Skeletal muscle cell (primary cell): Measurements from ENCODE around the gene TOMM5.

Experiments
- DNase-seq: peaks from one replicate; pipeline ENCODE4 v3.0.0-alpha.2; 2010; ENCODE audit warnings: low read depth
- H3K4me3 ChIP-seq: 2 replicates; pipeline ENCODE4 v1.5.1; 2011; ENCODE audit warnings: low read depth, mild to moderate bottlenecking, control low read depth, low read length, moderate library complexity

Gene TOMM5

DNA sequence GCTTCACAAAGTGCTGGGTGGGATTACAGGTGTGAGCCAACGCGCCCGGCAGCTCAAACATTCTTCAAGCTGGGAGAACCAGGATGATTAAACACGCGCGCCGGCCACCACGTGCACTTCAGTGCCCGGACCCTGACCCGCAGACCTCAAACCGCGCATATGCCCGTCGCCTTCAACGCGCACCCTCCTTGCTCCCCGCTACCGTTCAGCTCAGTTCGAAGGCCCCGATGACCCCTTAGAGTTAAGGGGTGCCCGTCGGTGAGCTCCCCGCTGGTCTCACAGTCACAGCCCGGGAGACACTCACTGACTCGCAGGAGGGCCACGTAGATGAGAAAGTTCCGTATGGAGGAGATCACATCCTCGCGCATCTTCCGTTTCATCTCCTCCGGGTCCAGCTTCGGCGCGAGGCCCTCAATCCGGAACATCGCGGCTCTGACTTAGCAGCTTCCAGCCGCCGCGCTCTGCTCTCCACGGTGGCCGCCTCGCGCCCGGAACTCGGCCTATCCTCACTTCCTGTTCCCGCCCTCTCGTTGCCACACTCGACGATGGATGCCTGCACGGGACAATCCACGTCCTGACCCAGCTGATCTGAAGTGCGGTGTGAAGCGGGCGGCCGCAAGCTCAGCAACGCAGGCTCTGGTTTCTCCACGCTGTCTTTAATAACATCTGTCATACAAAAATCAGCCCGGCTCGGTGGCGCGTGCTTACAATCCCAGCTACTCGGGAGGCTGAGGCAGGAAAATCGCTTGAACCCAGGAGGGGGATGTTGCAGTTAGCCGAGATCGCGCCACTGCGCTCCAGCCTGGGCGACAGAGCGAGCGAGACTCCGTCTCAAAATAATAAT is at the start of gene TOMM5:
TSS of gene TOMM5 (minus strand) at position 490 of the 844 bp plus-strand sequence. CDS start at position 425, 65 bp downstream.
- DNase-seq, result peak; percentile 85

DNA sequence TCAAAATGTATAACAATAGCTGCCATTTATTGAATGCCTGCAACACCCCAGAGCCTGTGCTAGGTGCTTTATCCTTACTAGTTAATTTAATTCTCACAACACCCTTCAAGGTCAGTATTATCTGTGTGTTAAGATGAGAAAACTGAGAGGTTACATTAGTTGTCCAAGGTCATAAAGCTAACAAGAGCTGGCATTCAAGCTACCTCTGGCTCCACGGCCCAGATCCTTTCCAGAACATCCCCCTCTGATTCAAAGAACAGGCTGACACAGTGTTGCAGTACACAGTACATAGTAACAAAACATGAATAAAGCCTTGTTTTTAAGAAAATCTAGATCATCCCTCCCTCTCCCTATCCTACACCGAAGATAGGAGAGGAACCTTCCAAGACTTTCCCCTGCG is 48.9 kb upstream of the TOMM5 start:
- no peak overlapping the region for H3K4me3 ChIP-seq
- DNase-seq, result no peak

More for the DNA sequence above, at the start of gene TOMM5:
- H3K4me3 ChIP-seq, result peak within 1 kb of the TSS; percentile 91

DNA sequence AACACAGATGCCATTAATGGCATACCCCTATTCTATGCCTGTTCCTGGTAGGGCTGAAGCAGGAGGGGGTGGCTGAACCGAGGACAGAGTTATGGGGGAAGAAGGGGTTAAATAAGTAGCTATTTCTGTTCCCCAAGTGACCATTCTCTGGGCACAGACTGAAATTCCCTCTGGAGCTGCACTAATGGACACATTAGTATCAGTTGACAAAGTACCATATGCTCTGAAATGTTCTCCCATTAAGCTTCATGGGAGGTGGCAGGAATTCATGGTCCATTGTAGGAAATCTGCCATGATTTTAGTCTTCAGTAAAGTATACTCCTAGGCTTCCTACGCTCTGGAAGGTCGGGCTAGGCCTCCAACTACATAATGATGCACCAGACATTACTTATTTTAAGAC is 47.8 kb upstream of the TOMM5 start:
- H3K4me3 ChIP-seq, result no peak overlapping the region
- DNase-seq, result no peak

DNA sequence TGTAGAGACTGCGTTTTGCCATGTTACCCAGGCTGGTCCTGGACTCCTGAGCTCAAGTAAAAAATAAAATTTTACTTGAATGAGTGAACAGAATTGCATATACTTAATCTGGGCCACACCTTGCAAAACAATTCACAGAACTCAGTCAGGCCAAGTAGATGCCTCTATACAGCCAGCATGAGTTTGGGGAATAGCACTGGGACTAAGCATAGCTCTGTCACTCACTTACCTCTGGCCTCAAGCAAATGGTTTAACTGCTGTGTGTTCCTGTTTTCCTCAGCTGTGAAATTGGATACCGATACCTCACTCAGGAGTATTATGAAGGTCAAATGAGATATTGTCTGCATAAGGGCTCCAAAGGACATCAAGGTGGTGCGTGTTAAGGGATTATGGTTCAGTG is 47.4 kb upstream of the TOMM5 start:
- no peak overlapping the region for H3K4me3 ChIP-seq
- no peak for DNase-seq

DNA sequence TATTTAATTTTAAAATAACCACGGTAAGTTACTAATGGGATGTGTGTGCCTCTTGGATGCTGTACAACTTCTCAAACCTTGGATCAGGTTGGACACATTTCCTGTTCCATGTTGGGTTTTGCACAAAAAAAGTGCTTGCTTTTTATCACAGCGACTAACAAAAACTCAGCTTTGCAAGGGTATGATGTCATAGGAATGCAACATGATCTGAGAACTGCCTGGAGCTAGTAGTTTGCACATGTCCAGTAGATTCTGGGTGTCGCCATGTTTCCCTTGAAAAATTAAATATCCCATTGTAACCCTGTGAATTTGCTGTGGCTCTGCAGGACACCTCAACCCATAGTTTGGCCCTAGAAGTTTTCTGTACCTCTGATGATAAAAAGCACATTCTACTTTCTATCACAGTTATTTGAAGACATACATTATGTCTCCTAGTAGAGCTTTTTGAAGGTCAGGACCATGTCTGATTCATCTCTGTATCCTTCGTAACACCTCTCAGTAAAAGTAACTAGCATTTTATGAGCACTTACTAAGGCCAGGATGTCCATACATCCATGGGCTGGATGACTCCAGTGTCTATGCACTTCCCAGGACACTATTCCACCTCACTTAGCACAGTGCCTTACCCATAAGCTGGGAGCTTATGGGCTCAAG is 46.8 kb upstream of the TOMM5 start:
- DNase-seq, result no peak

DNA sequence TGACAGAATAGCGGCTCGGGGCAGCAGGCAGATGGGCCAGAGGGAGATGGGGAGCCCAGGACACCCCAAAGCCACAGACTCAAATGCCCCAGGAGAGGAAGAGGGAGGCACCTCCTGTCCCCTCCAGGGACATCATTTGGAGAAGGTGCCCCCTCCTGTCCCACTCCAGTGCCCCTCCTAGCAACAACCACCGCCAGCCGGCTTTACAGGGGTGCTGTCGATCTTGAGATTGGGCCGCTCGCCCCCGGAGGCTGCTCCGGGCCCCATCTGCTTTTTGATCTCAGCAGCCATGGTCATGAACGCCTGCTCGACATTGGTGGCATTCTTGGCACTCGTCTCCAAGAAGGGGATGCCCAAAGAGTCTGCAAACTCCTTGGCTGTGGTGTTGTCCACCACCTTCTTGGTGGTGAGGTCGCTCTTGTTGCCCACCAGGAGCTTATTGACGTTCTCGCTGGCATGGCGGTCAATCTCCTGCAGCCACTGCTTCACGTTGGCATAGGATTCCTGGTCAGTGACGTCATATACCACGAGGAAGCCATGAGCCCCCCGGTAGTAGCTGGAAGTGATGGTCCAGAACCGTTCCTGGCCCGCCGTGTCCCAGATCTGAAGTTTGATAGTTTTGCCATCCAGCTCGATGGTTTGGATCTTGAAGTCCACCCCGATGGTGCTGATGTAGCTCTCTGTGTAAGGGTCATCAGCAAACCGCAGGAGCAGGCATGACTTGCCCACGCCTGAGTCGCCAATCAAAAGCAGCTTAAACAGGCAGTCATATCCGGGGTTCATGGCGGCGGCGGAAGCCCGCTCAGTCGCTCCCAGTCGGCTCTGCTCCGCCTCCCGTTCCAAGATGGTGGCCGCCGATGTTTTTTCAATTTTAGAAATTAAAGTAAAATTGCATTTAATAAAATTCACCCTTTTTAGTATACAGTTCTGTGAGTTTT is 44.4 kb upstream of the TOMM5 start:
- DNase-seq, result no peak
- H3K4me3 ChIP-seq, result no peak overlapping the region

More for the DNA sequence above, 46.8 kb upstream of the TOMM5 start:
- no peak overlapping the region for H3K4me3 ChIP-seq

DNA sequence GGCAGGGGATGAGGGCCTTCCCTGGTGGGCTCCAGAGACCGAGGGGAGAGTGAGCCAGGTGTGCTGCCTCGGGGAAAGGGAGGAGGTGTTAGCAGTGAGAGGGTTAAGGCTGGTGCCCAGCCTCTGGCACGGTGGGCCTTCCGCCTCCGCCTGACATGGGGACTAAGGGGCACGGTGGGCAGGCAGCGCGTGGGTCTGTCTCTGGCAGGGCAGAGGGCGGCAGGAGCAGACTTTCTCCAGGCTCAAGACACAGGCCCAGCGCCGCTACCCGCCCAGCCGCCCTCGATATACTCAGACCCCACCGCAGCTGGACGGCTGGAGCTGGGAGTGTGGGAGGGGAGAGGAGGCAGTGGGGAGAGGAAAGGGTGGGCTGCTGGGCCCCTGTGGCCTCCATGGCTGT is 43.4 kb upstream of the TOMM5 start:
- DNase-seq, result no peak
- H3K4me3 ChIP-seq, result no peak overlapping the region

DNA sequence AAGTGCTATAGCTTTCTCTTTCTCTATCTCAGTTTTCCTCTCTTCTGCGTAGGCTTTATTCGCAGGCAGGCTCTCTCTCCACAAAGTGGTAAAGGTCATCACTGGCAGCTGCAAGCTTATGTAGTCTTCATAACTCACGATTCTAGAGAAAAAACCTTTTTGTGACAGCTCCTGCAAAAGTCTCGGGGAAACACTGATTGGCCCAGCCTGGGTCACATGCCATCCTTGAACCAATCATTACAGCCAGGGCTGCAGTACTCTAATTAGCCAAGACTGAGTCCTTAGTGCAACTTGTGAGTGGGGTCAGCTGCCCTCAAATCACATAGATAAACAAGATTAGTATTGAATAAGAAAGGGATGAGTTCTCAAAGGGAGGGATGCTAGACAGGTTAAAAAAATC is 40.1 kb upstream of the TOMM5 start:
- DNase-seq, result no peak
- no peak overlapping the region for H3K4me3 ChIP-seq

DNA sequence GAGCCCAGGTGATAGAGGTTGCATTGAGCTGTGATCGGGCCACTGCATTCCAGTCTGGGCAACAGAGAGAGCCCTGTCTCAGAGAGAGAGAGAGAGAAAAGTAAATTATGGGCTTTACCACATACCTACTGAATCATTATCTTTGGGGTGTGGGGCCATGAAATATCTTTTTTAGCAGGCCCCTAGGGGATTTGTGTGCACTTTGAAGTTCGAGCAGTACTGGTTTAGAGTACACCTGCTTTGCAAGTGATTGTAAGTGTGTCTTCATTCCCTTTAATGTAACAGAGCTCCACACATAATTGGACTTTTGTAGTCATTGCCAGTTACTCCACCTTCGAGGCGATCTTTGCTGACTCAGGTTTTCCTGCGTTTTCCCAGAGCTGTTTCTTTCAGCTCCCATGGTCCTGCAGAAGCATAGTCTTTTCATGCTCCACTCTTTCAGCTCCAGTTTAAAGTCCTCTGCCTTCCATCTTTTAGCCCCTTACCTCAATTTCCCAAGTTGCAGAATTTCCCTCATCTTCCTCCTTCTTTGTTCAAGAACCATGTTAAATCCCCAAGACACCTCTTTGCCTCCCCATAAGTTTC is 34.4 kb upstream of the TOMM5 start:
- DNase-seq, result no peak
- H3K4me3 ChIP-seq, result no peak overlapping the region

DNA sequence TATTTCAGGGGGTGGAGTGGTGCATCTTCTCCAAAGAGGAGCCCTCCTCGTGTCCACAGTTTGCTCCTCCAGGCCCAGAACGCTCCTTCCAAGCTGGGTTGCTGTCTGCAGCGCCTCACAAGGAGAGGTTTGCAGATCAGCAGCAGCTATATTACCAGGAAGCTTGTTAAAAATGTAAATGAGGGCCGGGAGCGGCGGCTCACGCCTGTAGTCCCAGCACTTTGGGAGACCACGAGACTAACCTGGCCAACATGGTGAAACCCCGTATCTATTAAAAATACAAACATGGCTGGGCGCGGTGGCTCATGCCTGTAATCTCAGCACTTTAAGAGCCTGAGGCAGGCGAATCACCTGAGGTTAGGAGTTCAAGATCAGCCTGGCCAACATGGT is 33.4 kb upstream of the TOMM5 start:
- H3K4me3 ChIP-seq, result no peak overlapping the region
- DNase-seq, result no peak

DNA sequence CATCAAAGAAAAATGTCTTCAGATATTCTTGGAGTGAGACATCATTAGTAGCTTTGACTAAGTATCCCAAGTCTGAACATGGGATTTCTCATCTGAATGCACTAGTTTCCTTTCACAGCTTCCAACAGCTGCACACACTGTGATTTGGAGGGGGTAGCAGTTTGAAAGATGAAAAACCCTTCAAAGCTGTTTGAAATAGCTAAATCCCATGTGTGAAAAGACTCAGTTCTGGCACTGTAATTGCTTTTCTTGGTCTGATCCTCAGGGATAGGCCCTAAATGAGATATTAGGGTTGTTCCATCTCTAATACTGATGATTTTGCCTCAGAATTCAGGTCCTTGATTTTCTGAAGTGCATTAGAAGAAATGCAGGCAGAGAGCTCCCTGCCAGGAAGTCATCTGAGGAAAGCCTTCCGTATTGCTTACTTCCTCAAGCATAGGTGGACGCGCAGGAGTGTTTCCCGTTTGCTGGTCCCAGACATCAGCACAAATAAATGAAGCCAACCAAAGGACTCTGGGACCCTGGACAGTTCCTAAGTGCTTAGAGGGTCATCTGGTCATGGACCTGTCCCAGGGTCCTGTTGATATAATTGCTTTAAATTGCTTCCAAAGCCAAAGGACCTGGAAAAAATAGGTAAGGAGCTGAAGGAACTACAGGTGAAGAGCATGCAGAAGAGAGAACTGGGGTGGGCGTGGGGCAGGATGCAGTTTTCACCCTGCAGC is 32.8 kb upstream of the TOMM5 start:
- H3K4me3 ChIP-seq, result no peak overlapping the region
- no peak for DNase-seq

DNA sequence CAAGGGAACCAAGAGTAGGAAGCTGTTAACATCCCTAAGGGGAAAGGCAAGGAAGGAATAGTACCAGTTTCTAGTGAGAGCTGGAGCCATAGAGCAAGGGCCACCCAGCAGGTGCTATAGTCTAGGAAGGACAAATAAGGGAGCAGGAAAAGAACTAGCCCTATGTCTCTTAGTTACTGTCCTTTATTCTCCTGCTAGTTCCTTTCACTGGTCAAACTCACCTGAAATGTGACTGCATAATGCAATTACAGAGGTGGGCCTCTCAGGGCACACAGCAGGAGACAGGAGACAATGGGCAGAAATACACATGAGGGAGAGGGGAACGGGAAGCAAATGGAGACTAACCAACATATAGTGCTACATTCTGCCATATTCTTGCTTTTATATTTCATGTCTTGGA is 31.7 kb upstream of the TOMM5 start:
- H3K4me3 ChIP-seq, result no peak overlapping the region
- DNase-seq, result no peak

DNA sequence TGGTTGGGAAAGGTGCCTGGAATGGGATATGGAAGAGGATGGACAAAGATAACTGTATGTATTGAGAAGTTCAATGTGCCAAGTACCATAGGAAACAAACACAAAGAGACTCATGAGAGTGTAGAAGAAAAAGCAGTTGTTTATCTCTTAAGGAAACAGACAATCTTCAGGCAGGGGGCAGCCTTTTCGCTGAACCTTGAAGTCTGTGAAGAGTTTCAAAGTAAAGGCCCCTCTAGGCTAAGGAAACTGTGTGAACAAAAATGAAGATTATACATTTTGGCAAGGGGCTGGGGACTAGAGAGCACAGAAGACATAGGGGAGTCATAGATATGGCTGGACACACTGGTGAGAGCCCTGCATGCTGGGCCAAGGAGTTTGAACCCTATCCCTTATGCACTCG is 30.9 kb upstream of the TOMM5 start:
- DNase-seq, result no peak
- H3K4me3 ChIP-seq, result no peak overlapping the region

DNA sequence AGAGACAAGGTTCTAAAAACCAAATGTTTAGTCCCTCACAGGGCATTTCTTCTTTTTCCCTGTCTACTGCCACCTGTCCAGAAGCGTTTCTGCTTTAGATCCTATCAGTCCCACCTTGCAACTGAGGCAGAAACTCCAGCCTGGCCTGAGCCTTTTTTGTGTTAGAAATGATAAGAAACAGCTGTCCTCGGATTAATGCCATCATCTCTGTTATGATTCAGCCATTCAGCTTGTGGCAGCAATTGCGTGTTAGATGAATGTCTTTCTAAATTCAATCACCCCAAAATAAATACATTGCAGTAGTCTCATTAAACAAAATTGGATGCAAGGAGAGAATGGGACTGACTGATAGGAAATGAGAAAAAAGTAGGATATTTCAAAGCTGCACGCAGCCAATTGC is 30.1 kb upstream of the TOMM5 start:
- no peak overlapping the region for H3K4me3 ChIP-seq
- DNase-seq, result no peak

DNA sequence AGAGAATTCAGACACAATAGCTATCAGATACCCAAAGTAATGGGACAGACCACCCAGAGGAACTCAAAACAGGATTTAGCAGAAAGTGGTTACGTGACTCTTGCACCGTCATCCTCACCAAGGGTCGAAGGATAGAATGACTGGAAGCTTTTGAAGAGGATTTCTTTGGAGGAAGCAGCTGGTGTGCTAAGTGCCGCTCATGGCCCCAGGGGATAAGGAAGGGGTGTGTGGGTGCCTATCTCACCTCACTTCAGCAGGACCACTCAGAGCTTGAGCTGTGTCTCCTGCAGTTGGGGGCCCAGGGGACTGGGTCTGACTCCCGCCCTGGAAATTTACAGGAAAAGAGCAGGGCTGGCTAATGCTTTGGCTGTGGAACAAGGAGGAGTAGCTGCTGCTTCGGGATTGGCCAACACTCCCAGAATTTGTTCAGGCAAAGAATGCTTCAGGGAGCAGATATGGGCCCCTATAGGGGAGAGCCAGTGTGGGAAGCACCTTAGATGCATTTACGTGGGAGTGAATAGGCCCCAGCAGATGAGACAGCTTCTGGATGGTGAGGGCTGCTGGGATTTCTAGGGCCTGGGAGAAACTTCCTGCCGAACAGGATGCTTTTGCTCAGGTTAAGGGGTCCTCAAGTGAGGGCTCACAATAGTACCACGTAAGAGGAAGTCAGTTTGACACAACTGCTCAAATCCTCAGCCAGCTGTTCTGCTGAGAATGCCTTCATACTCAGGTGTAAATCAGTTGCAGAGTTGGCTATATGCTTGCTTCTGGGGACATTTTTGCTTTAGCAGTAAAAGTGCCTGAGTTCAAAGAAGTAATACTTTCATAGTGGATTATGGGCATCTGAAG is 29.1 kb upstream of the TOMM5 start:
- DNase-seq, result no peak
- no peak overlapping the region for H3K4me3 ChIP-seq

DNA sequence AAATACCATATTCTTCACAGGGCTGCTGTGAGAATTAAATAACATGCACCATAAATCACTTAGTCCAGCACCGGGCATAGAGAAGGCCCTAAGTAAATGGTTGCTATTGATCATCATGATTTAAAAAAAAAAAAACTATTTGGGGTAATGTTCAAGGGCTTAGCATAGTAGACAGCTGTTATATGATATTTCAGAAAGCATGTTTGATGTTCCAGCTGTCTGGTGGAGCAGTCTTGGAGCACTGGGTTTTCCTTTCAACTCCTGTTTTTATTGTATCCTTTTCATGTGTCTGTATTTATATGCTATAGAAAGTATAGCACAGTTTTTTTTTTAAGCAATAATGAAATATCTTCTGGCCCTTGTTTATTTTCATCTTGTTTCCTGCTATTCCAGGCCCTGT is 28.0 kb upstream of the TOMM5 start:
- H3K4me3 ChIP-seq, result no peak overlapping the region
- no peak for DNase-seq

DNA sequence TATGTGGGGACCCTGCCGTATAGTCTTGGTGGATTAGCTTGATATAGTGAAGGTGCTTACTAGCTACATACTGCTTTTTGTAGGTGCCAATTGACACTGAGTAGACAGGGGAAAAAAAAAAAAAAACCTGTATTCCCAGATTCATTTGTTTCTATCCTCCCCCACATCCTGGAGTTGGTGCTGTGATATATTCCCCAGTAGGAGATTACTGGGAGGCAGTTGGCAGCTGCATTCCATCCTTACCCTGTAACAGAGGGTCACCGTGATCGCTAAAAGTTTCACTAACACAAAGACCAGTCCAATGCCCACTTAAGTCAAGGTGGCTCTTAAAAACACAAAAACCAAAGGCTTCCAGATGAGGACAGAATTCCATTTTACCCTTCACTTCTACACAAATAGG is 27.4 kb upstream of the TOMM5 start:
- no peak for DNase-seq
- no peak overlapping the region for H3K4me3 ChIP-seq

DNA sequence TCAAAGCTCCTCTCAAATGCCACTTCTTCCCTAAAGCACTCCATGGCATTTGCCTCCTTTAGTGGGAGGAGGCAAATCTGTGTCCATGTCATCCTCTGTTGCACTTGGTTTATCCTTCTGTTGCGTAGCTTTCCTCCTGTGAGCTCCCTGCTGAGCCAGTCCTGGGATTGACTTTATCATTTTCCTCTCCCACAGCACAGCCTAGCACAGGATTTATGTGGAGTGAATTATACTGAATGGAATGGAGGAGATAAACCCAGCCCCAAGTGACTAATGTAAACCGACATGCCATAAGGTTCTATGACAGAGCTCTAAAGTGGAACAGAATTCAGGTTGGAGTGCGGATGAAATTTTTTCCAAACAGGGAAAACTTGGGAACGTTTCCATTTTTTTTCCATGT is 26.4 kb upstream of the TOMM5 start:
- DNase-seq, result no peak
- no peak overlapping the region for H3K4me3 ChIP-seq
